ENCODE measurements around the gene DROSHA. TPM values are rescaled to one million over a fixed set of nuclear protein-coding genes. Genes with fewer than 3 reads are reported as not detected.

DROSHA gene
- total and polyA plus RNA-seq, 10 of the 15 experiments (the other 5 are each of a cell fraction or from before 2014, with no cell fraction given), result 27.9 to 55.0 (median 37.6) TPM

DNA sequence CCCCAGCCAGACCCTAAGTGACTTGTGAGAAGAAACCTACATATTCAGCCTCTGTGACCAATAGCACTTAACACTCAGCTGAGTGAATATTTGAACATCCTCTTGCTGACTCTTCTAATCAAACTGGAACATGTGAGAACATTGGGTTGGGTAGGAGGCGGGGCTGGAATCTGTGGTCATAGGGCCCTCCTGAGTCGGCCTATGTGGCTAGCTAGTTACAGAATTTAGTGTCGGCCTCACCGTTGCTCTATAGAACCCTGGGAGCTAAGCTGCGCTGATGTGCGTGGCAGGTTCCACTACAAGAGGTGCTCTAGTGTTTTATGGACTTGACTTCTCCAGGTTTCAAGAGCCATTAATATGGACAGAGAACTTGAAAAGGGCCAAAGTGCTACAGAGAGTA lies 138.8 kb downstream of the DROSHA start:
- ChIA-PET POLR2A (no interaction called here), RAD21 (ENCODE audit: unreplicated experiment) (no interaction called here), CTCF (no interaction called here), SMC1A (ENCODE audit: uncharacterized antibody, unreplicated experiment) (no interaction called here)
- H3K4me3 ChIP-seq, result no peak overlapping the region
- no peaks in the 10 kb centered on the region for H4K20me1 ChIP-seq (ENCODE audit: control insufficient read depth, insufficient read depth)
- no peak overlapping the region for H2AFZ ChIP-seq (ENCODE audit: control insufficient read depth, low read depth, low read length)
- FAIRE-seq, result no peak
- H3K27me3 ChIP-seq (replicated peaks in 1 of 2; ENCODE audit: control insufficient read depth in 2 of 2, insufficient read depth in 2 of 2, low read length in 1 of 2), result no peaks in the 10 kb centered on the region
- BruUV-seq (replicated peaks), result no TSS peak
- no peaks in the 10 kb centered on the region for H3K4me1 ChIP-seq (ENCODE audit: control insufficient read depth, insufficient read depth, low read length)
- no peak overlapping the region for H3K27ac ChIP-seq (ENCODE audit: control insufficient read depth, insufficient read depth)
- H3K36me3 ChIP-seq (ENCODE audit: control insufficient read depth in 2 of 2, insufficient read depth in 2 of 2, low read length in 1 of 2), result no peaks in the 10 kb centered on the region
- intact Hi-C loops (cut with micrococcal nuclease; ENCODE audit: unreplicated experiment) (no loop called here), in situ Hi-C loops (cut with MboI) (no loop called here)
- H3K9ac ChIP-seq (ENCODE audit: control insufficient read depth, insufficient read depth, low read length), result no peak overlapping the region
- DNase-seq (ENCODE audit: low read depth, low spot score), result no peak
- H3K79me2 ChIP-seq (ENCODE audit: control insufficient read depth, insufficient read depth, low read length), result no peaks in the 10 kb centered on the region
- no peaks in the 10 kb centered on the region; the same call in 2 of the 3 replicates for H3K9me3 ChIP-seq (replicated peaks; ENCODE audit: control insufficient read depth, insufficient read depth, low read length)
- H3K4me2 ChIP-seq (ENCODE audit: control insufficient read depth, insufficient read depth), result no peak overlapping the region
- WGBS (ENCODE audit: insufficient coverage, insufficient replicate concordance, low lambda C conversion rate, missing lambda C conversion rate), result 44% methylated on average over 6 of the region's 6 CpGs
- ATAC-seq, result no peak
- no peak for TF ChIP-seq MYC (IDR thresholded peaks at IDR 0.05; ENCODE audit: insufficient read depth, insufficient read length, insufficient replicate concordance, low read length, severe bottlenecking)
- no peak for TF ChIP-seq MEF2B (IDR thresholded peaks at IDR 0.05; ENCODE audit: partially characterized antibody, poor library complexity, severe bottlenecking)
- TF ChIP-seq SREBF2 (IDR thresholded peaks at IDR 0.05; ENCODE audit: low read length), result no peak
- TF ChIP-seq IKZF1 (conservative IDR thresholded peaks at IDR 0.05), result no peak
- TF ChIP-seq, protein P1, sequence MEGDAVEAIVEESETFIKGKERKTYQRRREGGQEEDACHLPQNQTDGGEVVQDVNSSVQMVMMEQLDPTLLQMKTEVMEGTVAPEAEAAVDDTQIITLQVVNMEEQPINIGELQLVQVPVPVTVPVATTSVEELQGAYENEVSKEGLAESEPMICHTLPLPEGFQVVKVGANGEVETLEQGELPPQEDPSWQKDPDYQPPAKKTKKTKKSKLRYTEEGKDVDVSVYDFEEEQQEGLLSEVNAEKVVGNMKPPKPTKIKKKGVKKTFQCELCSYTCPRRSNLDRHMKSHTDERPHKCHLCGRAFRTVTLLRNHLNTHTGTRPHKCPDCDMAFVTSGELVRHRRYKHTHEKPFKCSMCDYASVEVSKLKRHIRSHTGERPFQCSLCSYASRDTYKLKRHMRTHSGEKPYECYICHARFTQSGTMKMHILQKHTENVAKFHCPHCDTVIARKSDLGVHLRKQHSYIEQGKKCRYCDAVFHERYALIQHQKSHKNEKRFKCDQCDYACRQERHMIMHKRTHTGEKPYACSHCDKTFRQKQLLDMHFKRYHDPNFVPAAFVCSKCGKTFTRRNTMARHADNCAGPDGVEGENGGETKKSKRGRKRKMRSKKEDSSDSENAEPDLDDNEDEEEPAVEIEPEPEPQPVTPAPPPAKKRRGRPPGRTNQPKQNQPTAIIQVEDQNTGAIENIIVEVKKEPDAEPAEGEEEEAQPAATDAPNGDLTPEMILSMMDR (IDR thresholded peaks at IDR 0.05 in 2 of 3, conservative IDR thresholded peaks at IDR 0.05 in 1 of 3; ENCODE audit: control insufficient read depth in 2 of 3, extremely low read depth in 1 of 3, insufficient read depth in 1 of 3, low read depth in 3 of 3, low read length in 3 of 3), result no peak
- no peak for TF ChIP-seq EP300 (IDR thresholded peaks at IDR 0.05; ENCODE audit: borderline replicate concordance in 1 of 2, control insufficient read depth in 1 of 2, low read depth in 2 of 2, low read length in 2 of 2)
- no peak for TF ChIP-seq NFYB (IDR thresholded peaks at IDR 0.05; ENCODE audit: insufficient read depth, low read depth, low read length)
- TF ChIP-seq FOXM1 (IDR thresholded peaks at IDR 0.05; ENCODE audit: low read depth, low read length), result no peak
- TF ChIP-seq RAD21 (IDR thresholded peaks at IDR 0.05; ENCODE audit: insufficient read depth, low read depth, low read length), result no peak
- no peak for TF ChIP-seq STAT3 (IDR thresholded peaks at IDR 0.05; ENCODE audit: low read depth, low read length)
- no peak for TF ChIP-seq ELK1 (IDR thresholded peaks at IDR 0.05; ENCODE audit: low read depth, low read length)
- TF ChIP-seq E4F1 (IDR thresholded peaks at IDR 0.05; ENCODE audit: borderline replicate concordance, partially characterized antibody), result no peak
- TF ChIP-seq ATF2 (IDR thresholded peaks at IDR 0.05; ENCODE audit: low read length), result no peak
- TF ChIP-seq RCOR1 (conservative IDR thresholded peaks at IDR 0.05; ENCODE audit: low read depth, low read length), result no peak
- no peak for TF ChIP-seq MTA3 (IDR thresholded peaks at IDR 0.05; ENCODE audit: borderline replicate concordance, low read length)
- no peak for TF ChIP-seq PAX5 (IDR thresholded peaks at IDR 0.05; ENCODE audit: borderline replicate concordance, low read depth, low read length)
- TF ChIP-seq POLR2AphosphoS2 (IDR thresholded peaks at IDR 0.05; ENCODE audit: low read depth, low read length), result no peak
- TF ChIP-seq MXI1 (IDR thresholded peaks at IDR 0.05; ENCODE audit: low read depth, low read length), result no peak
